Liver (tissue), 3 donors: ENCODE data around the gene SLC30A5.

Experiments
- CTCF ChIP-seq: fragments of 150-350 bp; IDR thresholded peaks from 2 replicates; pipeline ENCODE4 v1.5.1; 2017; ENCODE audit warnings: improper control_type of control experiment, low read depth, low read length; ENCODE audit not compliant: missing input control
- JUND ChIP-seq, 2 donors: IDR thresholded peaks; 2 replicates each; pipeline ENCODE4 v1.6.1; 2016; ENCODE audit warnings: antibody characterized with exemption in 2 of 2
- NR2F2 ChIP-seq: IDR thresholded peaks from 2 replicates; pipeline ENCODE4 v1.6.1; 2016; ENCODE audit warnings: antibody characterized with exemption
- RAD21 ChIP-seq, 2 donors: IDR thresholded peaks; 2 replicates each; pipeline ENCODE4 v1.6.1; 2016; ENCODE audit warnings: antibody characterized with exemption in 2 of 2, mild to moderate bottlenecking in 2 of 2
- REST ChIP-seq: IDR thresholded peaks from 2 replicates; pipeline ENCODE4 v1.6.1; 2016; ENCODE audit warnings: antibody characterized with exemption, mild to moderate bottlenecking
- RXRA ChIP-seq, 2 donors: IDR thresholded peaks; 2 replicates each; pipeline ENCODE4 v1.6.1; 2017 to 2018; ENCODE audit warnings: antibody characterized with exemption in 2 of 2, mild to moderate bottlenecking in 1 of 2
- YY1 ChIP-seq: IDR thresholded peaks from 2 replicates; pipeline ENCODE4 v1.6.1; 2016; ENCODE audit warnings: antibody characterized with exemption, mild to moderate bottlenecking
- TF ChIP-seq, protein P1 (sequence below): IDR thresholded peaks from 2 replicates; pipeline ENCODE4 v1.6.1; 2016; ENCODE audit warnings: antibody characterized with exemption
- donor health status: healthy.
- donor health status: healthy.

DNA sequence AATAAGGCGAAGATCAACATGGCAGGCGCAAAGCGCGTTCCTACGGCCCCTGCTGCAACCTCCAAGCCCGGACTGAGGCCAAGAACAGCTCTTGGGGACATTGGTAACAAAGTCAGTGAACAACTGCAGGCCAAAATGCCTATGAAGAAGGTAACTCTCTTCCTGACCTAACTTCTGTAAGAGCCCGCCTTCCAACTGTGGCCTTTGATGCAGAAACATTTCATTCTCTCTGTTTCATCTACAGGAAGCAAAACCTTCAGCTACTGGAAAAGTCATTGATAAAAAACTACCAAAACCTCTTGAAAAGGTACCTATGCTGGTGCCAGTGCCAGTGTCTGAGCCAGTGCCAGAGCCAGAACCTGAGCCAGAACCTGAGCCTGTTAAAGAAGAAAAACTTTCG lies 74.1 kb downstream of the SLC30A5 start:
- TF ChIP-seq CTCF, result no peak
- TF ChIP-seq, protein P1, sequence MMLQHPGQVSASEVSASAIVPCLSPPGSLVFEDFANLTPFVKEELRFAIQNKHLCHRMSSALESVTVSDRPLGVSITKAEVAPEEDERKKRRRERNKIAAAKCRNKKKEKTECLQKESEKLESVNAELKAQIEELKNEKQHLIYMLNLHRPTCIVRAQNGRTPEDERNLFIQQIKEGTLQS, result no peak
- TF ChIP-seq YY1, result no peak
- no peak for TF ChIP-seq NR2F2
- no peak for TF ChIP-seq JUND (IDR thresholded peaks at IDR 0.05)
- TF ChIP-seq RAD21 (IDR thresholded peaks at IDR 0.05), result no peak
- TF ChIP-seq RXRA (IDR thresholded peaks at IDR 0.05), result no peak
- TF ChIP-seq REST, result no peak
